GM21526 (cell line): Measurements from ENCODE around the gene OR6B1.

Source experiments
- ATAC-seq: cut with Tn5 transposase; IDR thresholded peaks from one replicate; pipeline ENCODE4 v1.9.1; 2021; ENCODE audit warnings: moderate library complexity; ENCODE audit not compliant: unreplicated experiment, low FRiP score

Gene OR6B1

DNA sequence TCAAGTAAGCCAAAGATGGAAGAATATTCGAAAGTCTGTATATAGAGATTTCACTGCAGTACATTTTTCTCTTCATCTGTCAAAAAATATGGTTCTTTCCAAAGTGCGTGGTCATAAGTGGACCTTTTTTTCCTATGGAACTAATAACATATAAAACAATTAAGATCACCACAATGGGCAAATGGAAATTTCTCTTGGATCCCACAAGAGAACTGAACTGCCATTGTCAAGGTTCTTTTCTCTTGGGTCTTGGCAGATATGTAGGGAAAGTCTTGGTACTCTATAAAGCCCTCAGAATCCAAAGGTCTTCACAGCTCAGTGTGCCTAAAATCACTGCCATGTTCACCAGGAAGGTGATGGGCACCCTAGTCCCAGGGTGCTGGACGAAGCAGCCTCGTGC, at the start of gene OR6B1:
Gene OR6B1, plus strand, starts transcription at position 301 of the 400 bp plus-strand sequence. CDS start 3,677 bp downstream, outside the sequence.
- ATAC-seq, result no peak

DNA sequence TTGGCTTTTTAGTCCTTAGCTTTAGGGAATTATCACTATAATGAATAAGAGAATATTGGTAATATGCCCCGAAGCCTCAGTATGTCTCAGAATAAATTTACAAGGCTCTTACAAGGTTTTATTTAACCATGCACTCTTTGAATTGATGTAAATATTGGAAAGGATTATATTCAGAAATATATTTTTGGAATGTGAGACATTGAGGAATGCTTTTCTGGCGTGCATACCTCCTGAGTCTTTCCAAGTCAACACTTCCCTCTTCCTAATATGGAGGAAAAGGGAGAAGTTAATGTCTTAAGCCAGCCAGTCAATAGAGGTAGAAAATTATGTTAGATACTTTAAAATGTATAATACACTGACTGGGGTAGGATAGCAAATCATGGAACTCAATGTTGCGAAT, 46.7 kb upstream of the OR6B1 start:
- ATAC-seq, result no peak

DNA sequence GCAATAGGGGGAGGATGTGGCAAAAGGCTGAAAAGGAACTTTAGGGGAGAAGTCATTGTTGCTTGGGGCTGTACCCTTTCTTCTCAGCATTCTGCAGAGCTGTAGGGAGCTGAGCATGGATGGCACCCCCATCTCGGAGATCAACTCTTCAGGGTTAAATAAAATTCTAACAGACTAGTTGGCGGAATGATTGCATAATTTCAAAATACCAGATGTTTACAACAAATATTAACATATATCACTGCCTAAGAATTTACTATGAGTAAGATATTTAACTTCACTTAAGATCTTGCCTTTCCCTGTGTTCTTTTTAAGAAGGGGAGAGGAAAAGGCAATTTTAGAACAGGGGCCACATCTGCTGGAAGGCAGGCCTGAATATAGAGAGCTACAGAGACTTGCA, 46.0 kb upstream of the OR6B1 start:
- no peak for ATAC-seq

DNA sequence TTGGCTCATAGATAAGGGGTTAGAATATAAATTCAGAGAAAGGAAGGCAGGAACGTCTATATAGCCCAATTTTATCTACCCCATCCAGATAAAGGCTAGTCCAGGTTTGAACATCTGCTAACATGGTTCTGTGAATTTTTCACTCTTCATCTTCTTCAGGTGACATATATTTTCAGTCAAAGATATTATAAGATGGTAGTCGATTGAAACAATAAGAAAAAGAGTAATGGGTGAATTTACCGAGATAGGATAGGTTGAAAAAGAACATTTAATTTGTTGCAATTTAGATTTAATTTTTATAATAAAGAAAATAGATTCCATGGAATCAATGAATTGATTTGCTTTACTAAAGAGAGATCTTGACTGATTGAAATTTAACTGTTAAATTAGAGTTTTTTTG, 45.6 kb upstream of the OR6B1 start, which contains the start of gene OR2F1:
Gene OR2F1, plus strand, starts transcription at position 301 of the 400 bp plus-strand sequence. CDS start 5,127 bp downstream, outside the sequence.
- ATAC-seq, result no peak

DNA sequence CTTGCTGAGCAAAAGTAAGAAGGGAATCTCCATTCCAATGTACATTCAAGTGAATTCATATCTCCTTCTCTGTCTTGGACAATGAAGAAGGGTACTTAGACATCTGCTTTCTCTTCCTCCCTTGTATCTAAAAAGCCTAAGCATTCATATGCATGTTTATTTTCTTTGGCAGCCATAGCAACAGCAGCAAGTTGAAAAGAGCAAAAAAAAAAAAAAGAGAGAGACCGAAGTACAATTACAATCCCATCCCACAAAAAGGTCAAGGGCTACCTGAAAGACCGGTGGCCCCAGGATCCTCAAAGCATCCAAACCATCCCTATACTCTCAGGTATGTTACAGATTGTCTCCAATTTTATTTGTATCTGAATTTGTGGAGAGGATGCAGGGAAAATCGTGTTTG, 41.3 kb upstream of the OR6B1 start:
- ATAC-seq, result no peak

DNA sequence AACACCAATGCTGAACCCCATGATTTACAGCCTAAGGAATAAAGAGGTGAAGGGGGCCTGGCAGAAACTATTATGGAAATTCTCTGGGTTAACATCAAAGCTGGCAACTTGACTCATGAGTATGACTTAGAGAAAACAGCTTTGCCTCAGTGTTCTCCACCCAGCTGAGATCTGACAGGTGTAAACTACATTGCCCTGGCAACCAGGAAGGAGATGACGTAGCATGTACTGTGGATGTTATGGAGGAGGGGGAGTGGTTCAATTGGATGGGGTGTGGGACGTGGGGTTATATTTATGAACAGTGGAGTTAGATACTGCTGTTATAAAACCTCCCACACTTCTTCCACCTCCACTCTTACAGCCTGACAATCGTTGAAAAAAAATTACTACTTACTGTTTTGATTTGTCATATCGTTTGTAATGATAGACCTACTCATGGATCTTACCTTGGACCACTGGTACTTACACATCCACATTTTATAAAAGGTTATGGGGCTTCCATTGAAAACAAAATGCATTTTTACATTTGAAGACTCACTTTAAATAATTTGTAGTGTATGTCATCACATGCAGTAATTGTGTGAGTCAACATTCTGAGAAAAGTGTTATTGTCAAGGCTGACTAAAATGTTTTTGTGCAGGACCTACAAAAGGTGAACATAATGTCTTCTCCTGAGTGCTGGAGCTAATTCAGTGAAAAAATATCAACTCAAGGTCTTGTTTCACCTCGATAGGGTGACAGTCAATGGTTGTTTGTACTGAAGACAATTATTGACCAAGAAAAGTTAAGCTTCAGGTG, 39.1 kb upstream of the OR6B1 start:
- ATAC-seq, result no peak

DNA sequence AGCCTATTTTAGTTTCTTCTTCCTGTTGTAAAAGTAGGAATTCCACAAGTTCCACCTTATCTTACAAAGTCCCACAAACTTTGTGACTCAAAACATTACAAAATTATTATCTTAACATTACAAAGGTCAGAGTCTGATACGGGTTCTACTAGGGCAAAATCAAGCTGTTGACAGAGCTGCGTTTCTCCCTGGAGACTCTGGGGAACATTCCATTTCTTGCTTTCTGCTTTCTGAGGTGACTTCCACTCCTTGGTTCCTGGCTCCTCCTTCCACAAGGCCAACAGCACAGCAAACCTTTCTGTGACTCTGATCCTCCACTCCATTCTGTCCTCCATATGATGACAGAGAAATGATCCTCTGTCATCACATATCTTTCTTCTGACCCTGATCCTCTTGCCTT, 34.8 kb upstream of the OR6B1 start:
- no peak for ATAC-seq

DNA sequence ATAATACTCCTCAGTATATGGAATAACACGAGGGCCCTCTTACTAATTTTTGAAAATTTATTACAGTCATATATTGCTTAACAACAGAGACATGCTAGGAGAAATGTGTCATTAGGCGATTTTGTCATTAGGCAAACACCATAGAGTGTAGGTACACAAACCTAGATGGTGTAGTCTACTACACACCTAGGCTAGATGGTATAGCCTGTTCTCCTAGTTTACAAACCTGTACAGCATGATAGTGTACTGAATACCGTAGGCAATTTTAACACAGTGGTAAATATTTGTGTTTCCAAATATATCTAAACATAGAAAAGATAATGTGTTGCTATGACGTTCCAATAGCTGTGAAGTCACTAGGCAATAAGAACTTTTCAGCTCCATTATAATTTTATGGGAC, 32.7 kb upstream of the OR6B1 start:
- no peak for ATAC-seq

DNA sequence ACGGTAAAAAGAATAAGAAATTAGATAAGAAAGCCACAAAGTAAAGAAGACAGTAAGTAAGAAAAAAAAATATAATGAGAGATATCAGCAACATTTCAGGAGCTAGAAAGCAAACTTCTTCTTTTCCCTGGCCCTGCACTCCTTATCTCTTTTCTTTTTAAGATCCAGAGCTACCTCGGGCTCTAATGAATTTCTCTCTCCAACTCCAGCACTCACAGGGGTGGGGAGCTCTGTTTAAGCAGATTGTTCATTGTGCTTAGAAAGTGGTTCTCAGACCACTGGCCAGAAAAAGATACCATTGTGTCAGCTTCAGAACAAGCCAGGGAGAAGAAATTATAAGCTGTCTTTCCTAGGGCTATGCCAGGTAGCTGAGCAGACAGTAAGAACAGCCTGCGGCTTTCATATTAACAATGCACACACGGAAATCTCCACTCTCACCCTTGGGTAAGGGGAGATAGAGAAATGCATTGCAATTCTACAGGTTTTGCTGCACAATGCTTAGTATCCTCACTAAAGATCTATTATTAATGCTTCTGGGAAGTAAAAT, 26.2 kb upstream of the OR6B1 start:
- ATAC-seq, result no peak

DNA sequence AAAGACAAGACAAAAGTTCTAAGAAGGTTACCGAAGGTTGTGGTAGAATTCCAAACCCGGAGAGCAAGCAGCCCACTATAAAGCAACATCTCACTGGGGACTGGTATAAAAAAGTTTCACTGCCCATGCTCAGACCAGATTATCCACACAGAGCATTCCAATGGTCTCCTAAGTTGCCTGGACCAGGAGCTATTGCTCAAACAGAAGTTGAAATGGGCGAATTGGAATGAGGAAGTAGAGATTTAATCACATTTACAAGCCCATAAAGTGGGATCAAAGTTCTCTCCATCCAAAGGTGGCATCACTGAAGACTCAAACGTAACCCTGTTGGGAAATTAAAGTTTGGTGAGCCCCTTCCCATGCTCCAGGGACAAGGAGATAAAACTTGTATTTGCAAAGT, 25.7 kb upstream of the OR6B1 start:
- ATAC-seq, result no peak

DNA sequence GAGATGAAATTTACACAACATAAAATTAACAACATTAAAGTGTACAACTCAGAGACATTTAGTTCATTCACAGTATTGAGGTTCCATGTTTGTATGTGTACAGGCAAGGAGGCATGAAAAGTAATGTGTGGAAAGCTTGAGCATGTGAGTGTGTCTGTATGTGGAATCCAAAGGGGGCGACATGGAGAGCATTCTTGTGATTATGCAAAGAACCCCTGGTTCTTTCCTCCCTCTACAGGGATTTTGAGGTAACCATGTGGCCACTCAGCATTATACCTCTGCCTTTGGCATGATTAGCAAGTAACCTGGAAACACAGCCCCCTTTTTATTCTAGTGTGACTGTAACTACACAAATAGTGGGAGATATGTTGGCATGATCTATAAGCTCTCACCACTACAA, 24.5 kb upstream of the OR6B1 start:
- no peak for ATAC-seq

DNA sequence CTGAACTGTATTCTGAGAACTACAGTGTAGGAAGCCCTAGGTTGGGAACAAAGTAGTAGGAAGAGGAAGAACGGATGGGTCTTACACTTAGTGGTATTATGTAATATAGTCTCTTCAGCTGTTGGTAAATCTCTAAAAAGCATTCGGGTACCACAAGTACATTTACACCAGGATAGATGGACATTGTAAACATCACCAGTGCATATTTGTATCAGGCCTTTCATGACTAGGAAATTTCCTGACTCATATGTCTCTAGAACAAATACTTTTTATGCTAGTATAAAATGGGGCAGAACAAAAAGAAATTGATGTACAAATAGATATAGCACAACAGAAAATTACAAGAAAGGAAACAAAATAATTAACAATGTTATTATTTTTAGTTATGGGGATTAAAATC, 21.5 kb upstream of the OR6B1 start:
- no peak for ATAC-seq

DNA sequence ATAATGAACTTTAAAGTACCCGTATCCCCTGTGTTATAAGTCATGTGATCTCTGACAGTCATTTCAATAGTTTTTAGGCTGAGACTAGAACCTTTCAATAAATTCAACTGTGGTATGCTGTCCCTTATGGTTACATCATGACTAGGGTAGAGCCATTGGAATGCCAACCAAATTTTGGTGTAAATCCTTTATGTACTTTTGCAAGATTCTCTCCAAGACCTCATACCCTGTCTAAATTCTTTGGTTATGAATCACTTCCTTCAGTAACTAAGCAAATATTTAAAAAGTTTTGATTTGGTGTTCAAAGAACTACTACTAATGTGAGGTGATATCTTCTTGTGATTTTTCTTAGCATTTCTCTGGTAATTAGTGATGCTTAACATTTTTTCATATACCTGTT, 20.8 kb upstream of the OR6B1 start:
- no peak for ATAC-seq

DNA sequence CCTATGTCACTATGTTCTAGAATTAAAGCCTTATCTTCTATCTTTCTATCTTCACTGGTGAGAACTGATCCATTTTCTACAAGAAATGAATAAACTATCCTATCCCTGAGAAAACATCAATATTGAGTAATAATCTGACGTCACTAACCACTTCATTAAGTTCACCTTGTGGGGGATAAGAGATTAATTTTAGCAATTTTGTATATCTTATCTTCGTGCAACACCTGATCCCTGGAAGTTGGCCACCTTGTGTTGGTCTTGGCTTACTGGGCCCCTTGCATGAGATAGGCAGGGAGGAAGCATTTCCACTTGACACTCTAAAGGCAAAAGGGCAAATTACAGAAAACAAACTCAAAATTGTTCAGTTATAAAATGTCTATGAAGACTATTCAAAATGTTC, 20.1 kb upstream of the OR6B1 start:
- ATAC-seq, result no peak

DNA sequence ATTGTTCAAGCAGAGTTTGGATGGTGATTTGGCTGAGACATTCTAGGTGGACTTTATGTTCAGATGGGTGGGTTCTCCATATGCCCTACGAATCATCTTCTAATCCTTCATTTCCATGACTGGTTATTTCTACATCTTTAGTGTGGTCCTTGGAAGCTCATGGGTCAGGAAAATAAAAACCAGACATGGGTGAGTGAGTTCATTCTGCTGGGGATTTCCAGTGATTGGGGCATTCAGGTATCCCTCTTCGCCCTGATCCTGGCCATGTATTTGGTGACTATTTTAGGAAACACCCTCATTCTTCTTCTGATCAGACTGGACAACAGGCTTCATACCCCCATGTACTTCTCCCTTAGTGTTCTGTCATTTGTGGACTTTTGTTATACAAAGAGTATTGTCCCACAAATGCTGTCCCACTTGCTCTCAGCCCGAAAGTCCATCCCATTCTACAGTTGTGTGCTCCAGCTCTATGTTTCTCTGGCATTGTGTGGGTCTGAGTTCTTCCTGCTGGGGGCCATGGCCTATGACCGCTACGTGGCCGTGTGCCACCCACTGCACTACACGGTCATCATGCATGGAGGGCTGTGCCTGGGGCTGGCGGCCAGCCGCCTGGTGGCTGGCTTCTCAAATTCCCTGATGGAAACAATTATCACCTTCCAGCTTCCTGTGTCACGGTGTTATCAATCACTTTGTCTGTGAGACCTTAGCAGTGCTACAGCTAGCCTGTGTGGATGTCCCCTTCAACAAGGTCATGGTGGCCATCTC, 19.2 kb upstream of the OR6B1 start:
- ATAC-seq, result no peak

DNA sequence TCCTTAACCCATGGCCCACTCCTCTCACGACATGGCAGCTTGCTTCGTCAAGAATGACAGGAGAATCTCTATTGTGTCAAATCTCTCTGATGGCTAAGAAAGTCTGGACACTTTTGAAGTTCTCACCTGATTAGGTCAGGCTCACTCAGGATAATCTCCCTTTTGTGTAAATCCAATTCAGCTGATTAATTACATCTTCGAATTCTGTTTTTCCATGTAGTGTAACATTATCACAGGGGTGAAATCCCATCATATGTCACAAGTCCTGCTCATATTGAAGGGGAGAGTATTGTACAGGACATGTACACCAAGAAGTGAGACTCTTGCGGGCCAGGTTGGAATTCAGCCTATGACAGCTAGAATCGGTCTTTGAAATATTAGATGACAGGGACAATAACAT, 16.2 kb upstream of the OR6B1 start:
- no peak for ATAC-seq

DNA sequence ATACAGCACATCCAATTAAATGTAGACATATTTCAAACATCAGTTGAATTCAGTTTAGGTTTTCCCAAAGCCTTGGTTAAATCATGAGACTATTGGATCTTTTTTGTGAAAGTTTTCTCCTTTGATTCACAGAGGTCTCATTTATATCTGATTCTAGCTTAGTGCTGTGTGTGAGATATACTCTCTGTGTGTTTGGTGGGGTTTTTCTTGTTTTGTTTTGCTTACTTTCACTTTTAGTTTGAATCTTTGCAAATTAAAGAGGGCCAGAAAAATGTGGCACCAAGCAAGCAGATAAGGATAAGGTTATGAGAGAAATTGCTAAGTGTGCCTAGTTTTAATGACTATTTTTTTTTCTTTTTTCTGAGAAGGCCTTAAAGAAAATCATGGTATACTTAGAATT, 12.6 kb upstream of the OR6B1 start:
- ATAC-seq, result peak; percentile 47

DNA sequence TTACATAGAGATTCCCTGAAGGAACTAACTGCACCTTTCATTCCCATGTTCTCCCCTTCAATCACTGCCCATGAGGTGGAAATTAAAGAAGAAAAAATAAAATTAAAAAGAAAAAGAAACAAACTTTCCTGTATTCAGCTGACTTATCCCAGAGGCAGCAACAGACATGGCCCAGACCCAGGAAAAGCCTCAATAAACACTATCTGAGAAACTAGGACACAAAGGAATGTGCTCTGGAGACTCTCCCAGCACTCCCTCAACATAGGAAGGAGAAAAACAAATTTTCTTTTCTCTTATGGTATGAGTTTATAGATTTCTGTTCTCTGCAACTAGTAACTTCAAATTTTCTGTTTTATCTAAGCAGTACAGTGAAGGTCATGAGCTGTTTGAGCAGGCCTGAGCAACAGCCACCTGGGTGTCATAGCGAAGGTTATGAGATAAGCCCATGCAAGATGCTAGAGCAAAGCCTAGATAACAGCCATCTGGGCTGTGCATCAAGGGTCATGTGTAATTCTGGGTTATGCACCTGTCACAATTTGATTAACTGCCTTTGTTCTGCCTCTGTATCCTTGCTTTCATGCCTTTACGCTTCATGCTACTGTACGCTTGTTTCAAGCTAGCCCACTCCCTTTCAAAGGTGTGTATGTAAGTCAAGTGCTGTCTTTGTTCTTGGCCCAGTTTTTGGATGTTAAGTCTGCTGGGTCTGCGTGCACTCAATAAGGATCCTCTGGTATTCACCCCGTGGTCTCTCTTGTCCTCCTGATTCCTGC, 11.0 kb upstream of the OR6B1 start:
- no peak for ATAC-seq

DNA sequence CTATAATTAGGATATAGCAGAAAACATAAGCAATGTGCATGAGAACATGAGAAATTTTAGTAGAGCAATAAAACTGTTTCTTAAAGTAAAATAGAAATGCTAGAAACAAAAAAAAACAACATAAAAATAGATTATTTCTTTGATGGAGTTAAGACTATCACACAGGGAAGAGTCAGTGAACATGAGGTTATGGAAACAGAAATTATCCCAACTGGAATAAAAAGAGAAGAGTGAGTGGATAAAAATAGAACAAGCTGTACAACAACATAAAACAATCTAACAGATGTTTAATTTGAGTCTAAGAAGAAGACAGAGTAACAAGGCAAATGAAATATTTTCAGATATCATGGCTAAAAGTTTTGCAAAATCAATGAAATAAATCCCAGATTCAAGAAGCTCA, 7.5 kb upstream of the OR6B1 start:
- no peak for ATAC-seq

DNA sequence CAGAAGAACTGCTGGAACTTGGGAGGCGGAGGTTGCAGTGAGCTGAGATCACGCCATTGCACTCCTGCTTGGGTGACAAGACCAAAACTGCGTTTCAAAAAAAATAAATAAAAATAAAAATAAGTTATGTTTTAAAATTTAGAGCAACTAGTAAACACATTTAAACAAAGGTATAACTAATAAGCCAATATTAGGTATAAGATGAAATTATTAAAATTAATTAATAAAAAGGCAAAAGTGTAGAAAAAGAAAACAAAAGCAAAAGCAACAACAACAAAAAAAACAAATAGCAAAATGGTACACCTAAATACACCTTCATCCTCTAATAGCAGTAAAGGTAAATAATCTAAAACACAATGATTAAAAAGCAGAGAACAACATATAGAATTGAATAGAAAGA, 6.2 kb upstream of the OR6B1 start:
- ATAC-seq, result no peak

DNA sequence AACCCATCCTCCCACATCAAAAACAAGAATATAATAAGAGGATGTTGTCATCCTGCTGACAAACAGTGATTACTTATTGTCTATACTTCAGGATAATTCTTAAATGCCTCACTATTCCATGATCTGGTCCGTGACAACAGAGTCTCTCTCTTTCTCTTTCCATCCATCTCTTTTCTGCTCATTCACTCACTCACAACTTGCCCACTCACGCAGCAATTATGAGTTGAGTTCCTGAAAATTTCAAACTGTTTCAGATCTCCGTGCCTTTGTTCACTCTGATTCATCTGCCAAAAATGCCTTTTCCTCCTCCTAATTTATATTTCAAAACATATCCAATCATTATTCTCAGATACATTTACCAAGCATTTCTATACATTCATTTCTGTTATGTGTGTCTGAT, 1.4 kb downstream of the OR6B1 start:
- no peak for ATAC-seq
